ENCODE data around the gene KCNJ1.

DNA sequence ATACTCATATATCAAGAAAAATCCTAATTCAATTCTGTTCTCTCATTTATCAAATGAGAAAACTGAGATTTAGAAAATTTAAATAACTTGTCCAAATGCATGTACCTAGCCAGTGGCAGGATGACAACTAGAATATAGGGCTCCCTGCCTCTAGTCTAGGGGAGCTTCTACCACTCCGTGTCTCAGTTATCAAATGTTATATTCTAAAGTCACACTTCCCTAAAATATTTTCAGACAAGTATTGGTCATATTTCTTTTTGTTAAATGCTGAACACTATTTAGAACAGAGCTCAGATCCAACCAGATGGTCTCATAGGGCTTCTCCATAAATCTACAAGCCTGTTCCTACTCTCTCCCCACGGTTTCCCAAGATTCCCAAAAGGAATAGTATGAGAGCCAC is 26.3 kb downstream of the KCNJ1 start:
- TF ChIP-seq, protein P1, sequence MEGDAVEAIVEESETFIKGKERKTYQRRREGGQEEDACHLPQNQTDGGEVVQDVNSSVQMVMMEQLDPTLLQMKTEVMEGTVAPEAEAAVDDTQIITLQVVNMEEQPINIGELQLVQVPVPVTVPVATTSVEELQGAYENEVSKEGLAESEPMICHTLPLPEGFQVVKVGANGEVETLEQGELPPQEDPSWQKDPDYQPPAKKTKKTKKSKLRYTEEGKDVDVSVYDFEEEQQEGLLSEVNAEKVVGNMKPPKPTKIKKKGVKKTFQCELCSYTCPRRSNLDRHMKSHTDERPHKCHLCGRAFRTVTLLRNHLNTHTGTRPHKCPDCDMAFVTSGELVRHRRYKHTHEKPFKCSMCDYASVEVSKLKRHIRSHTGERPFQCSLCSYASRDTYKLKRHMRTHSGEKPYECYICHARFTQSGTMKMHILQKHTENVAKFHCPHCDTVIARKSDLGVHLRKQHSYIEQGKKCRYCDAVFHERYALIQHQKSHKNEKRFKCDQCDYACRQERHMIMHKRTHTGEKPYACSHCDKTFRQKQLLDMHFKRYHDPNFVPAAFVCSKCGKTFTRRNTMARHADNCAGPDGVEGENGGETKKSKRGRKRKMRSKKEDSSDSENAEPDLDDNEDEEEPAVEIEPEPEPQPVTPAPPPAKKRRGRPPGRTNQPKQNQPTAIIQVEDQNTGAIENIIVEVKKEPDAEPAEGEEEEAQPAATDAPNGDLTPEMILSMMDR (IDR thresholded peaks at IDR 0.05) = no peak
- no peak for TF ChIP-seq POLR2A (IDR thresholded peaks at IDR 0.05)
